ENCODE measurements around the gene LIPM. TPM values are rescaled to one million over a fixed set of nuclear protein-coding genes. Genes with fewer than 3 reads are reported as not detected.
A peak's percentile ranks its signal among the peaks of the same experiment; 100 is the strongest.

Gene LIPM
- total and polyA plus RNA-seq, 5 donors = not detected

GRCh38 chr10:88841316-88842111 is 39.0 kb downstream of the LIPM start:
- H3K27me3 ChIP-seq (ENCODE audit: control insufficient read depth, insufficient read depth) = no peaks in the 10 kb centered on the region
- no peaks in the 10 kb centered on the region for H3K9me3 ChIP-seq (ENCODE audit: control insufficient read depth, low read length)
- no peak overlapping the region for H3K4me3 ChIP-seq (ENCODE audit: low read length)
- DNase-seq (no peak), ATAC-seq (no peak)
- H3K4me1 ChIP-seq (ENCODE audit: control insufficient read depth, insufficient read depth, low read length) = no peaks in the 10 kb centered on the region
- no peak overlapping the region for H3K27ac ChIP-seq (ENCODE audit: low read length)
- 81% methylated on average over 6 of the region's 6 CpGs for WGBS
- intact Hi-C loops (cut with DNase I) = no loop called here

GRCh38 chr10:88843171-88843570 is 40.6 kb downstream of the LIPM start:
- 93% methylated on average over 4 of the region's 4 CpGs for WGBS
- no peak overlapping the region for H3K4me3 ChIP-seq (ENCODE audit: low read length)
- no peaks in the 10 kb centered on the region for H3K4me1 ChIP-seq (ENCODE audit: control insufficient read depth, insufficient read depth, low read length)
- H3K27ac ChIP-seq (ENCODE audit: low read length) = no peak overlapping the region
- no peak for DNase-seq
- no peak for ATAC-seq
- intact Hi-C loops (cut with DNase I) = no loop called here
- no peaks in the 10 kb centered on the region for H3K27me3 ChIP-seq (ENCODE audit: control insufficient read depth, insufficient read depth)
- no peaks in the 10 kb centered on the region for H3K9me3 ChIP-seq (ENCODE audit: control insufficient read depth, low read length)

- Histone ChIP-seq H3K4me3 (ENCODE audit: low read length) (no peak overlapping the region), H3K27ac (ENCODE audit: low read length) (no peak overlapping the region), H3K27me3 (ENCODE audit: control insufficient read depth, insufficient read depth) (no peaks in the 10 kb centered on the region), H3K9me3 (ENCODE audit: control insufficient read depth, low read length) (no peaks in the 10 kb centered on the region), H3K4me1 (ENCODE audit: control insufficient read depth, insufficient read depth, low read length) (no peaks in the 10 kb centered on the region)
- ATAC-seq = peak in 1 of 2 donors; percentile 35
- no peak for DNase-seq
- intact Hi-C loops (cut with DNase I) = no loop called here
- WGBS = 19% methylated on average over 1 of the region's 1 CpG
Observed at GRCh38 chr10:88848499-88848898, 46.0 kb downstream of the LIPM start.

GRCh38 chr10:88849234-88849633 is 46.7 kb downstream of the LIPM start:
- H3K4me1 ChIP-seq (ENCODE audit: control insufficient read depth, insufficient read depth, low read length) = no peaks in the 10 kb centered on the region
- no peak for DNase-seq
- no peak overlapping the region for H3K27ac ChIP-seq (ENCODE audit: low read length)
- intact Hi-C loops (cut with DNase I) = no loop called here
- H3K27me3 ChIP-seq (ENCODE audit: control insufficient read depth, insufficient read depth) = no peaks in the 10 kb centered on the region
- WGBS = 91% methylated on average over 1 of the region's 1 CpG
- no peaks in the 10 kb centered on the region for H3K9me3 ChIP-seq (ENCODE audit: control insufficient read depth, low read length)
- H3K4me3 ChIP-seq (ENCODE audit: low read length) = no peak overlapping the region
- no peak for ATAC-seq

GRCh38 chr10:88850712-88851111 is 48.2 kb downstream of the LIPM start:
- 88% methylated on average over 1 of the region's 1 CpG for WGBS
- ATAC-seq = no peak
- Histone ChIP-seq H3K4me3 (ENCODE audit: low read length) (no peak overlapping the region), H3K9me3 (ENCODE audit: control insufficient read depth, low read length) (no peaks in the 10 kb centered on the region), H3K4me1 (ENCODE audit: control insufficient read depth, insufficient read depth, low read length) (no peaks in the 10 kb centered on the region), H3K27ac (ENCODE audit: low read length) (no peak overlapping the region), H3K27me3 (ENCODE audit: control insufficient read depth, insufficient read depth) (no peaks in the 10 kb centered on the region)
- DNase-seq = no peak
- intact Hi-C loops (cut with DNase I) = no loop called here

- intact Hi-C loops (cut with DNase I) = no loop called here
- Histone ChIP-seq H3K4me1 (ENCODE audit: control insufficient read depth, insufficient read depth, low read length) (no peaks in the 10 kb centered on the region), H3K27ac (ENCODE audit: low read length) (no peak within 1 kb of the TSS), H3K27me3 (ENCODE audit: control insufficient read depth, insufficient read depth) (no peaks in the 10 kb centered on the region), H3K4me3 (ENCODE audit: low read length) (no peak within 1 kb of the TSS), H3K9me3 (ENCODE audit: control insufficient read depth, low read length) (no peaks in the 10 kb centered on the region)
- WGBS = 49% methylated on average over 5 of the region's 5 CpGs
- peak in 2 of 3 donors; percentile 9 to 28 for DNase-seq
- peak; percentile 83 to 88 for ATAC-seq
Observed at GRCh38 chr10:88851706-88852105, 49.2 kb downstream of the LIPM start, which contains the start of gene ANKRD22. Gene ANKRD22, minus strand, starts transcription at chr10:88851844. Its CDS starts 237 bp downstream, at chr10:88851607.

GRCh38 chr10:88852327-88852726 is 49.8 kb downstream of the LIPM start:
- ATAC-seq (peak in 1 of 2 donors; percentile 49), DNase-seq (peak in 2 of 3 donors; percentile 8 to 44)
- H3K4me3 ChIP-seq (ENCODE audit: low read length) = no peak overlapping the region
- no peaks in the 10 kb centered on the region for H3K27me3 ChIP-seq (ENCODE audit: control insufficient read depth, insufficient read depth)
- H3K27ac ChIP-seq (ENCODE audit: low read length) = no peak overlapping the region
- intact Hi-C loops (cut with DNase I) = no loop called here
- no peaks in the 10 kb centered on the region for H3K9me3 ChIP-seq (ENCODE audit: control insufficient read depth, low read length)
- WGBS = 56% methylated on average over 4 of the region's 4 CpGs
- H3K4me1 ChIP-seq (ENCODE audit: control insufficient read depth, insufficient read depth, low read length) = no peaks in the 10 kb centered on the region

- no peaks in the 10 kb centered on the region for H3K4me1 ChIP-seq (ENCODE audit: control insufficient read depth, insufficient read depth, low read length)
- H3K4me3 ChIP-seq (ENCODE audit: low read length) = no peak overlapping the region
- 53% methylated on average over 4 of the region's 4 CpGs for WGBS
- no peak overlapping the region for H3K27ac ChIP-seq (ENCODE audit: low read length)
- intact Hi-C loops (cut with DNase I) = no loop called here
- H3K9me3 ChIP-seq (ENCODE audit: control insufficient read depth, low read length) = no peaks in the 10 kb centered on the region
- DNase-seq = no peak
- ATAC-seq = peak; percentile 36 to 45
- H3K27me3 ChIP-seq (ENCODE audit: control insufficient read depth, insufficient read depth) = no peaks in the 10 kb centered on the region
Observed at GRCh38 chr10:88853155-88853881, 50.8 kb downstream of the LIPM start.

- DNase-seq (no peak), ATAC-seq (no peak)
- H3K4me3 ChIP-seq (ENCODE audit: low read length) = no peak overlapping the region
- no peak overlapping the region for H3K27ac ChIP-seq (ENCODE audit: low read length)
- WGBS = 54% methylated on average over 3 of the region's 3 CpGs
- intact Hi-C loops (cut with DNase I) = no loop called here
- no peaks in the 10 kb centered on the region for H3K4me1 ChIP-seq (ENCODE audit: control insufficient read depth, insufficient read depth, low read length)
- no peaks in the 10 kb centered on the region for H3K9me3 ChIP-seq (ENCODE audit: control insufficient read depth, low read length)
- no peaks in the 10 kb centered on the region for H3K27me3 ChIP-seq (ENCODE audit: control insufficient read depth, insufficient read depth)
Observed at GRCh38 chr10:88854684-88855083, 52.2 kb downstream of the LIPM start.

- no peak for ATAC-seq
- no peak overlapping the region for H3K27ac ChIP-seq (ENCODE audit: low read length)
- no peaks in the 10 kb centered on the region for H3K4me1 ChIP-seq (ENCODE audit: control insufficient read depth, insufficient read depth, low read length)
- H3K9me3 ChIP-seq (ENCODE audit: control insufficient read depth, low read length) = no peaks in the 10 kb centered on the region
- intact Hi-C loops (cut with DNase I) = no loop called here
- no peak overlapping the region for H3K4me3 ChIP-seq (ENCODE audit: low read length)
- DNase-seq = no peak
- H3K27me3 ChIP-seq (ENCODE audit: control insufficient read depth, insufficient read depth) = no peaks in the 10 kb centered on the region
Observed at GRCh38 chr10:88857831-88858230, 55.3 kb downstream of the LIPM start.

GRCh38 chr10:88858491-88858890 is 56.0 kb downstream of the LIPM start:
- 57% methylated on average over 2 of the region's 2 CpGs for WGBS

More at GRCh38 chr10:88858491-88858890, 56.0 kb downstream of the LIPM start:
- no peaks in the 10 kb centered on the region for H3K4me1 ChIP-seq (ENCODE audit: control insufficient read depth, insufficient read depth, low read length)
- no peak for DNase-seq
- no peaks in the 10 kb centered on the region for H3K9me3 ChIP-seq (ENCODE audit: control insufficient read depth, low read length)
- H3K4me3 ChIP-seq (ENCODE audit: low read length) = no peak overlapping the region
- ATAC-seq = no peak
- H3K27ac ChIP-seq (ENCODE audit: low read length) = no peak overlapping the region
- intact Hi-C loops (cut with DNase I) = no loop called here
- H3K27me3 ChIP-seq (ENCODE audit: control insufficient read depth, insufficient read depth) = no peaks in the 10 kb centered on the region
